Ramos (cell line): ENCODE data around the gene NFE2L1.
"Not testable (repeated sequence)": the region's sequence is repeated elsewhere in the genome, so short reads cannot be mapped to it uniquely, and the experiment has no call there.

Experiments used
- in situ Hi-C: fragments of 300-500 bp; cut with MboI; formaldehyde crosslinking; loops from one replicate; pipeline ENCODE4 v1.14.3; 2022; ENCODE audit warnings: low sequenced_read_pairs; ENCODE audit not compliant: unreplicated experiment

NFE2L1 gene

GRCh38 chr17:48022901-48023300 is 25.3 kb upstream of the NFE2L1 start:
- in situ Hi-C loops: no loop called here

- in situ Hi-C loops: no loop called here
These were observed 24.6 kb upstream of the NFE2L1 start for GRCh38 chr17:48023400-48024148.

GRCh38 chr17:48024149-48025039 is 23.8 kb upstream of the NFE2L1 start:
- in situ Hi-C loops: loop anchor here (5.0 kb wide), 1 partner anchor 108 kb away; no protein-coding TSS in a partner anchor

GRCh38 chr17:48025040-48025903 is 22.9 kb upstream of the NFE2L1 start:
- in situ Hi-C loops: loop anchor here (5.0 kb wide), 1 partner anchor 107 kb away; no protein-coding TSS in a partner anchor

- in situ Hi-C loops: loop anchor here (5.0 kb wide), 1 partner anchor 106 kb away; no protein-coding TSS in a partner anchor
These were observed 22.2 kb upstream of the NFE2L1 start for GRCh38 chr17:48025904-48026501.

- in situ Hi-C loops: loop anchor here (5.0 kb wide), 1 partner anchor 106 kb away; no protein-coding TSS in a partner anchor
These were observed 21.4 kb upstream of the NFE2L1 start for GRCh38 chr17:48026502-48027321.

GRCh38 chr17:48027322-48027981 is 20.7 kb upstream of the NFE2L1 start:
- in situ Hi-C loops: loop anchor here (5.0 kb wide), 1 partner anchor 105 kb away; no protein-coding TSS in a partner anchor

- in situ Hi-C loops: loop anchor here (5.0 kb wide), 1 partner anchor 104 kb away; no protein-coding TSS in a partner anchor
These were observed 19.4 kb upstream of the NFE2L1 start for GRCh38 chr17:48028736-48029135.

GRCh38 chr17:48030531-48030930 is 17.6 kb upstream of the NFE2L1 start:
- in situ Hi-C loops: no loop called here

- in situ Hi-C loops: no loop called here
These were observed 16.2 kb upstream of the NFE2L1 start for GRCh38 chr17:48031966-48032365.

GRCh38 chr17:48034734-48035133 is 13.4 kb upstream of the NFE2L1 start:
- in situ Hi-C loops: not testable (repeated sequence)

- in situ Hi-C loops: no loop called here
These were observed 11.5 kb upstream of the NFE2L1 start for GRCh38 chr17:48036693-48037035.

- in situ Hi-C loops: no loop called here
These were observed 10.9 kb upstream of the NFE2L1 start, which contains the start of gene COPZ2 for GRCh38 chr17:48037036-48037837. Gene COPZ2, minus strand, starts transcription at chr17:48037797. Its CDS starts 20 bp downstream, at chr17:48037777.

- in situ Hi-C loops: no loop called here
These were observed 10.3 kb upstream of the NFE2L1 start for GRCh38 chr17:48037838-48038323.

GRCh38 chr17:48038687-48039086 is 9.5 kb upstream of the NFE2L1 start:
- in situ Hi-C loops: no loop called here

- in situ Hi-C loops: no loop called here
These were observed 5.0 kb upstream of the NFE2L1 start for GRCh38 chr17:48043176-48043575.

- in situ Hi-C loops: no loop called here
These were observed 3.3 kb upstream of the NFE2L1 start for GRCh38 chr17:48044851-48045250.
